GM12891 (cell line): Measurements from ENCODE around the gene IQSEC2.

Experiments
- POLR2A ChIP-seq: IDR thresholded peaks from 2 replicates; pipeline ENCODE4 v1.6.1; 2011; ENCODE audit warnings: low read depth, low read length, control low read depth
- POLR2AphosphoS5 ChIP-seq: IDR thresholded peaks from 2 replicates; pipeline ENCODE4 v1.6.1; 2011; ENCODE audit warnings: low read depth, low read length, control low read depth
- SPI1 ChIP-seq: IDR thresholded peaks from 2 replicates; pipeline ENCODE4 v1.6.1; 2011; ENCODE audit warnings: low read depth, low read length, control low read depth
- TAF1 ChIP-seq: IDR thresholded peaks from 2 replicates; pipeline ENCODE4 v1.6.1; 2011; ENCODE audit warnings: low read depth, low read length, control low read depth

DNA sequence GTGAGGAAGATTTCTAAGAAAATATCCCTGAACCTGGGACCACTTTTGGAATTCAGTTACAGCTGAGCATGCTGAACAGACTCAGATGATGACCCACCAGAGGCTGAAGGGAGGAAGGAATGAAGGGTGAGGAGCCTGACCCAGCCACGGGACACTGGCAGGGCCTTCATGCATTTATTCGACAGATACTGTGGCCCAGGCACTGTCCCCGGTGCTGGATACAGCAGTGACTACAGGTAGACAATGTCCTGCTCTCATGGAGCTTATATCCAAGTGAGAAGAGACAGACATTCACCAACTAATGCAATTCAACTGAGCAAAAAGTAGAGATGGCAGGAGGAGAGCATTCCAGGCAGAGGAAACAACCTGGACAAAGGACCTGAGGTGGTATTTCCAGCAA lies 2.2 kb upstream of the IQSEC2 start:
- no peak for TF ChIP-seq POLR2AphosphoS5
- TF ChIP-seq POLR2A, result no peak
- no peak for TF ChIP-seq SPI1
- TF ChIP-seq TAF1, result no peak
